ENCODE measurements around the gene TRIM68. TPM values are rescaled to one million over a fixed set of nuclear protein-coding genes. Genes with fewer than 3 reads are reported as not detected.

Gene TRIM68
- total and polyA plus RNA-seq, 4 donors, result 2.6 to 11.2 (median 5.4) TPM

GRCh38 chr11:4593739-4594138 lies 14.3 kb downstream of the TRIM68 start, which contains the start of gene OR52I1:
OR52I1 (plus strand) TSS chr11:4594039; CDS start chr11:4594039, 0 bp downstream.
- H3K27me3 ChIP-seq (ENCODE audit: control insufficient read depth in 4 of 4, insufficient read depth in 4 of 4, low read length in 3 of 4), result no peaks in the 10 kb centered on the region
- 86% methylated on average over 1 of the region's 1 CpG for WGBS
- DNase-seq (ENCODE audit: low spot score), result no peak
- H3K9me3 ChIP-seq (ENCODE audit: control insufficient read depth in 4 of 4, low read length in 3 of 4), result no peaks in the 10 kb centered on the region
- H3K36me3 ChIP-seq (ENCODE audit: control insufficient read depth in 4 of 4, insufficient read depth in 3 of 4, low read depth in 1 of 4, low read length in 3 of 4), result peaks cover 0 to 10% (median 7%) of the 10 kb centered on the region in 4 donors
- H3K27ac ChIP-seq (ENCODE audit: low read depth in 1 of 2, low read length in 2 of 2), result no peak within 1 kb of the TSS
- H3K4me1 ChIP-seq (ENCODE audit: control insufficient read depth in 4 of 4, insufficient read depth in 4 of 4, low read length in 3 of 4), result no peaks in the 10 kb centered on the region
- no peak within 1 kb of the TSS for H3K9ac ChIP-seq (ENCODE audit: low read depth in 1 of 2, low read length in 2 of 2)
- TF ChIP-seq RAD21 (IDR thresholded peaks at IDR 0.05), result no peak
- TF ChIP-seq, protein P1, sequence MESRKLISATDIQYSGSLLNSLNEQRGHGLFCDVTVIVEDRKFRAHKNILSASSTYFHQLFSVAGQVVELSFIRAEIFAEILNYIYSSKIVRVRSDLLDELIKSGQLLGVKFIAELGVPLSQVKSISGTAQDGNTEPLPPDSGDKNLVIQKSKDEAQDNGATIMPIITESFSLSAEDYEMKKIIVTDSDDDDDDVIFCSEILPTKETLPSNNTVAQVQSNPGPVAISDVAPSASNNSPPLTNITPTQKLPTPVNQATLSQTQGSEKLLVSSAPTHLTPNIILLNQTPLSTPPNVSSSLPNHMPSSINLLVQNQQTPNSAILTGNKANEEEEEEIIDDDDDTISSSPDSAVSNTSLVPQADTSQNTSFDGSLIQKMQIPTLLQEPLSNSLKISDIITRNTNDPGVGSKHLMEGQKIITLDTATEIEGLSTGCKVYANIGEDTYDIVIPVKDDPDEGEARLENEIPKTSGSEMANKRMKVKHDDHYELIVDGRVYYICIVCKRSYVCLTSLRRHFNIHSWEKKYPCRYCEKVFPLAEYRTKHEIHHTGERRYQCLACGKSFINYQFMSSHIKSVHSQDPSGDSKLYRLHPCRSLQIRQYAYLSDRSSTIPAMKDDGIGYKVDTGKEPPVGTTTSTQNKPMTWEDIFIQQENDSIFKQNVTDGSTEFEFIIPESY (IDR thresholded peaks at IDR 0.05), result no peak
- no peak for TF ChIP-seq FOXA1 (IDR thresholded peaks at IDR 0.05)
- no peak for TF ChIP-seq EGR1 (IDR thresholded peaks at IDR 0.05; ENCODE audit: low read depth in 2 of 2)
- TF ChIP-seq, protein P2, sequence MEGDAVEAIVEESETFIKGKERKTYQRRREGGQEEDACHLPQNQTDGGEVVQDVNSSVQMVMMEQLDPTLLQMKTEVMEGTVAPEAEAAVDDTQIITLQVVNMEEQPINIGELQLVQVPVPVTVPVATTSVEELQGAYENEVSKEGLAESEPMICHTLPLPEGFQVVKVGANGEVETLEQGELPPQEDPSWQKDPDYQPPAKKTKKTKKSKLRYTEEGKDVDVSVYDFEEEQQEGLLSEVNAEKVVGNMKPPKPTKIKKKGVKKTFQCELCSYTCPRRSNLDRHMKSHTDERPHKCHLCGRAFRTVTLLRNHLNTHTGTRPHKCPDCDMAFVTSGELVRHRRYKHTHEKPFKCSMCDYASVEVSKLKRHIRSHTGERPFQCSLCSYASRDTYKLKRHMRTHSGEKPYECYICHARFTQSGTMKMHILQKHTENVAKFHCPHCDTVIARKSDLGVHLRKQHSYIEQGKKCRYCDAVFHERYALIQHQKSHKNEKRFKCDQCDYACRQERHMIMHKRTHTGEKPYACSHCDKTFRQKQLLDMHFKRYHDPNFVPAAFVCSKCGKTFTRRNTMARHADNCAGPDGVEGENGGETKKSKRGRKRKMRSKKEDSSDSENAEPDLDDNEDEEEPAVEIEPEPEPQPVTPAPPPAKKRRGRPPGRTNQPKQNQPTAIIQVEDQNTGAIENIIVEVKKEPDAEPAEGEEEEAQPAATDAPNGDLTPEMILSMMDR (IDR thresholded peaks at IDR 0.05; ENCODE audit: low read depth, low read length, missing input control), result no peak
- TF ChIP-seq JUND (IDR thresholded peaks at IDR 0.05), result no peak
- TF ChIP-seq NR2F2 (IDR thresholded peaks at IDR 0.05), result no peak
- TF ChIP-seq, protein P3, sequence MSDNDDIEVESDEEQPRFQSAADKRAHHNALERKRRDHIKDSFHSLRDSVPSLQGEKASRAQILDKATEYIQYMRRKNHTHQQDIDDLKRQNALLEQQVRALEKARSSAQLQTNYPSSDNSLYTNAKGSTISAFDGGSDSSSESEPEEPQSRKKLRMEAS (IDR thresholded peaks at IDR 0.05), result no peak
- TF ChIP-seq, protein P4, sequence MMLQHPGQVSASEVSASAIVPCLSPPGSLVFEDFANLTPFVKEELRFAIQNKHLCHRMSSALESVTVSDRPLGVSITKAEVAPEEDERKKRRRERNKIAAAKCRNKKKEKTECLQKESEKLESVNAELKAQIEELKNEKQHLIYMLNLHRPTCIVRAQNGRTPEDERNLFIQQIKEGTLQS (IDR thresholded peaks at IDR 0.05), result no peak
- H3K4me3 ChIP-seq (ENCODE audit: low read depth in 1 of 3, low read length in 3 of 3), result no peak within 1 kb of the TSS

DNA sequence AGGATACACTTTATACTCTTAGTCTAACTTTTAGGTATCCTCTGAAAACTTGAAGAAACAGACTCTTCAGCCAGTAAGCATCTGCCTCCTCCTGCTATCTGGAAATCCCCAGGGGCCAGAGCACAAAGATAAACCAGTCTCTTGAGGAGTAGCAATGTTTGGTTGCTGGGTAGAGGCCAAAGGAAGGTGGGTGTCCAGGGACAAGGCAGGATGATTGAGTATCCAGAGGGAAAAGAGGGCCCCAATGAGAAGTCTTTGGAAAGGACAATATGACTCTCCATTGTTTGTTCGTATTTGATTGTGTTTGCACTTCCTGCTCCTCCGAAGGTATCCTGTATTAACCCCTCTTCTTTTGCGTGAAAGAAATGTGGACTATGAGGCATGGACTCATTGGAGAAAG lies 19.0 kb downstream of the TRIM68 start:
- no peak for TF ChIP-seq EGR1 (IDR thresholded peaks at IDR 0.05; ENCODE audit: low read depth in 2 of 2)
- TF ChIP-seq RAD21 (IDR thresholded peaks at IDR 0.05), result no peak
- TF ChIP-seq SP1 (IDR thresholded peaks at IDR 0.05), result no peak
- no peak for TF ChIP-seq JUND (IDR thresholded peaks at IDR 0.05)
- no peak for TF ChIP-seq FOXA2 (IDR thresholded peaks at IDR 0.05)
- TF ChIP-seq REST (IDR thresholded peaks at IDR 0.05), result no peak
- TF ChIP-seq YY1 (IDR thresholded peaks at IDR 0.05), result no peak
- TF ChIP-seq, protein P2 (IDR thresholded peaks at IDR 0.05; ENCODE audit: low read depth, low read length, missing input control), result no peak
- no peak for TF ChIP-seq FOXA1 (IDR thresholded peaks at IDR 0.05)
- TF ChIP-seq, protein P4 (IDR thresholded peaks at IDR 0.05), result no peak
- TF ChIP-seq RXRA (IDR thresholded peaks at IDR 0.05), result no peak
- TF ChIP-seq TAF1 (conservative IDR thresholded peaks at IDR 0.05), result no peak
- TF ChIP-seq HNF4G (IDR thresholded peaks at IDR 0.05), result no peak
- TF ChIP-seq, protein P1 (IDR thresholded peaks at IDR 0.05), result no peak
- no peak overlapping the region for H3K9ac ChIP-seq (ENCODE audit: low read depth in 1 of 2, low read length in 2 of 2)
- H3K27me3 ChIP-seq (ENCODE audit: control insufficient read depth in 4 of 4, insufficient read depth in 4 of 4, low read length in 3 of 4), result no peaks in the 10 kb centered on the region
- no peak overlapping the region for H3K4me3 ChIP-seq (ENCODE audit: low read depth in 1 of 3, low read length in 3 of 3)
- no peaks in the 10 kb centered on the region for H3K9me3 ChIP-seq (ENCODE audit: control insufficient read depth in 4 of 4, low read length in 3 of 4)
- no peak for DNase-seq (ENCODE audit: low spot score)
- no peak overlapping the region for H3K27ac ChIP-seq (ENCODE audit: low read depth in 1 of 2, low read length in 2 of 2)
- H3K4me1 ChIP-seq (ENCODE audit: control insufficient read depth in 4 of 4, insufficient read depth in 4 of 4, low read length in 3 of 4), result no peaks in the 10 kb centered on the region
- no peaks in the 10 kb centered on the region for H3K36me3 ChIP-seq (ENCODE audit: control insufficient read depth in 4 of 4, insufficient read depth in 3 of 4, low read depth in 1 of 4, low read length in 3 of 4)
- WGBS, result 70% methylated on average over 3 of the region's 3 CpGs

Data from liver (tissue), 9 donors.